Activated CD4-positive, alpha-beta T cell treated with anti-CD3 and anti-CD28 coated beads, Interleukin-2, amount 10 ng/mL, durations not matched to agents 7 days and 5 days (primary cell): ENCODE results near the gene FOXN4. TPM values are rescaled to one million over a fixed set of nuclear protein-coding genes. Genes with fewer than 3 reads are reported as not detected.

ENCODE experiments used
- CTCF ChIA-PET: fragments of 350-600 bp; sonication (Branson Sonifier 250); formaldehyde crosslinking; loops from one replicate; lab custom pipeline; 2021; ENCODE audit warnings: antibody characterized with exemption; lab: Charles Lee
- POLR2A ChIA-PET: fragments of 350-600 bp; sonication (Branson Sonifier 250); formaldehyde crosslinking; loops from one replicate; lab custom pipeline; 2021; ENCODE audit warnings: antibody characterized with exemption; lab: Charles Lee
- DNase-seq: peaks from one replicate; pipeline ENCODE4 v3.0.0-alpha.2; 2020
- H3K27ac Mint-ChIP-seq: one replicate; pipeline ENCODE4 v1.8.0; 2021; ENCODE audit warnings: mild to moderate bottlenecking, moderate library complexity, mixed read lengths
- H3K27me3 Mint-ChIP-seq: one replicate; pipeline ENCODE4 v1.8.0; 2021; ENCODE audit warnings: mixed read lengths
- H3K36me3 Mint-ChIP-seq: one replicate; pipeline ENCODE4 v1.8.0; 2021; ENCODE audit warnings: low read depth, mixed read lengths
- H3K4me1 Mint-ChIP-seq: one replicate; pipeline ENCODE4 v1.8.0; 2021; ENCODE audit warnings: mixed read lengths
- H3K4me3 Mint-ChIP-seq: one replicate; pipeline ENCODE4 v1.8.0; 2021; ENCODE audit warnings: mild to moderate bottlenecking, moderate library complexity, mixed read lengths
- H3K9me3 Mint-ChIP-seq: one replicate; pipeline ENCODE4 v1.8.0; 2021; ENCODE audit warnings: mixed read lengths
- total RNA-seq, 2 experiments: library from RNA; stranded (reverse); gene quantifications; one replicate each; pipeline ENCODE4 v1.2.3, GENCODE V29; 2021

The FOXN4 gene
- total RNA-seq, 2 experiments from 2014 or later, result not detected

DNA sequence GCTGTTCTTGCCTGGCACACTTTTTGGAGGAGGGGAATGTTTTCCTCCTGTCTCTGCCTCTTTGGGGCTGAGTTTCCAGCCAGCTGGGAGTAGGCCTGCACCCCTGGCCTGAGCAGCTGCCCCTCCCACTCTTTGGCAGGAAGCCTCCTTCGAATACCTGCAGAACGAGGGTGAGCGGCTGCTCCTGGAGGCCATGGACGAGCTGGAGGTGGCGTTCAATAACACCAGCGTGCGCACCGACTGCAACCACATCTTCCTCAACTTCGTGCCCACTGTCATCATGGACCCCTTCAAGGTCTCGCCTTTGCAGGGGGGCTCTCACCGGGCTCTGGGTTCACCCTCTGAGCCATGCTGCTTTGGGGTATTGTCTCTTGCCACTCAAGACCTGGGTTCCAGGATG lies 69.4 kb downstream of the FOXN4 start:
- H3K9me3 Mint-ChIP-seq, result no peaks in the 10 kb centered on the region
- no peaks in the 10 kb centered on the region for H3K27me3 Mint-ChIP-seq
- ChIA-PET CTCF (no interaction called here), POLR2A (no interaction called here)
- no peak overlapping the region for H3K4me3 Mint-ChIP-seq
- H3K27ac Mint-ChIP-seq, result no peak overlapping the region
- H3K36me3 Mint-ChIP-seq, result peaks cover 3% of the 10 kb centered on the region
- no peaks in the 10 kb centered on the region for H3K4me1 Mint-ChIP-seq
- no peak for DNase-seq

DNA sequence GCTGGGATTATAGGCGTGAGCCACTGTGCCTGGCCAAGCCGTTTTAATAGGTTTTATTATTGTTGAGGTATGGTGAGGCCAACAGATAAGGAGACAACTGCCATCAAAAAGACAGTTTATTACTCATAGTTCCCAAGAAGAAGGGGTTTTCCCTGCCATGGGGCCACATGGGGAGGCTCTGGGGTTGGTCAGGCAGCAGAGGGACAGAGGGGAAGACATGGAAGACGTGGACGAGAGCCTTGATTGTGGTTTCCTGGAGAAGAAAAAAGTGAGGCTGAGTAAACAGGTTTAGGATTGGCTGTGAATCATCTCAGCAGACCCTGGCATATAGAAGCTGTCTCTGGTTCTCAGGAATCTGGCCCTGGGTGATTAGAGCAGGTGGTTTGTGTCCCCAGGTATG lies 69.9 kb downstream of the FOXN4 start:
- H3K27ac Mint-ChIP-seq, result no peak overlapping the region
- H3K4me1 Mint-ChIP-seq, result no peaks in the 10 kb centered on the region
- no peaks in the 10 kb centered on the region for H3K9me3 Mint-ChIP-seq
- POLR2A ChIA-PET, result no interaction called here
- H3K27me3 Mint-ChIP-seq, result no peaks in the 10 kb centered on the region
- CTCF ChIA-PET, result no interaction called here
- H3K4me3 Mint-ChIP-seq, result no peak overlapping the region
- no peak for DNase-seq
- peaks cover 3% of the 10 kb centered on the region for H3K36me3 Mint-ChIP-seq

DNA sequence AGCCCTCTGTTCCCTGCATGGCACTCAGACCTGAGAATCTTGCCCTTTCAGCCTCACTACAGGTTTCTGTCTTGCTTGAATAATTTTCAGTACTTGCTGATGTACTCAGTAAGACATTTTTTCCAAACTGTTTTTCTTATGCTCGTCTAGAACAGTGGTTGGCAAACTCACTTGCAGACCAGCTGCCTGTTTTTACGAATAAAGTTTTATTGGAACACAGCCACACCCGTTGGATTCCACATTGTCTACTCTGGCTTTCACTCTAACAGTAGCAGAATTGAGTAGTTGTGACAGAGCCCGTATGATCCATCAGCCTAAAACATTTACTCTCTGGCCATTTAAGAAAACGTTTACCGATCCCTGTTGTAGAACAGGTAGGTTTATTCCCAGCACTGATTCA lies 72.8 kb downstream of the FOXN4 start:
- DNase-seq, result no peak
- no peaks in the 10 kb centered on the region for H3K27me3 Mint-ChIP-seq
- no peaks in the 10 kb centered on the region for H3K36me3 Mint-ChIP-seq
- ChIA-PET POLR2A (no interaction called here), CTCF (interaction anchor here (1.2 kb wide), 1 partner anchor 14 kb away, joined by 4 read pairs; no protein-coding TSS in a partner anchor)
- no peaks in the 10 kb centered on the region for H3K4me1 Mint-ChIP-seq
- H3K27ac Mint-ChIP-seq, result no peak overlapping the region
- no peak overlapping the region for H3K4me3 Mint-ChIP-seq
- H3K9me3 Mint-ChIP-seq, result no peaks in the 10 kb centered on the region

DNA sequence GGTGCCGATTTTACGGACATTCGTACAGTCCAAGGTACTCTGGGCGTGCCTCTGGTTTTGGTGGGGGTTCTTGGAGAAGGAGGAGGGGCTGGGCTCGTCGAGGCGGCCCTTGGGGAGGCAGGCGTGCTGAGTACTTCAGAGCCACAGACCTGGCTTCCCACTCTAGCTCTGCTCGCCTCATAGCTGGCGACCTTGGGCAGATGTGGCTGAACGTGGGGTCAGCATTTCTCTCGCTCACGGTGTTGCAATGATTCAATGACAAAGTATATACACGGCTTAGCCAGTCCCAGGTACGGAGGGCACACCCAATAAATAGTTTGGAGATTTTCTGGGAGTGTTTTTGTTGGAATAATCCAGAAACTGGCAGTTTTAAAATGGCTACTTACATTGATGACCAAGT lies 75.1 kb downstream of the FOXN4 start:
- Mint-ChIP-seq H3K9me3 (no peaks in the 10 kb centered on the region), H3K27ac (no peak overlapping the region), H3K4me1 (no peaks in the 10 kb centered on the region), H3K4me3 (no peak overlapping the region), H3K36me3 (no peaks in the 10 kb centered on the region), H3K27me3 (no peaks in the 10 kb centered on the region)
- DNase-seq, result no peak
- POLR2A ChIA-PET, result no interaction called here
- CTCF ChIA-PET, result no interaction called here

DNA sequence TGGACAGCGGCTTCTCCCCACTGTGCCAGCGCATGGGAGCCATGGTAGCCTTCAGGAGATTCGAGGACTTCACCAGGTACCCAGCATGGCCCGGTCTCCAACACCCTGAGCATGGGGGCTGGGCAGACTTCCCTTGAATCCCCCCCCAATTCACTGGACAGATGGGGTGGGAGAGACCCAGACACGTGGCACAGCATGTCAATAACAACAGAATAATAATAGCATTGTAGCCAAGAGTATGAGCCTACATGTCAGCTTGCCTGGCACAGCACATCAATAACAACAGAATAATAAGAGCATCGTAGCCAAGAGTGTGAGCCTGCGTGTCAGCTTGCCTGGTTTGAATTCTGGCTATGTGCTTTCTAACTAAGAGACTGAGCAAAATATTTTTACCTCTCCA lies 76.4 kb downstream of the FOXN4 start:
- CTCF ChIA-PET, result no interaction called here
- H3K4me3 Mint-ChIP-seq, result no peak overlapping the region
- no peaks in the 10 kb centered on the region for H3K4me1 Mint-ChIP-seq

DNA sequence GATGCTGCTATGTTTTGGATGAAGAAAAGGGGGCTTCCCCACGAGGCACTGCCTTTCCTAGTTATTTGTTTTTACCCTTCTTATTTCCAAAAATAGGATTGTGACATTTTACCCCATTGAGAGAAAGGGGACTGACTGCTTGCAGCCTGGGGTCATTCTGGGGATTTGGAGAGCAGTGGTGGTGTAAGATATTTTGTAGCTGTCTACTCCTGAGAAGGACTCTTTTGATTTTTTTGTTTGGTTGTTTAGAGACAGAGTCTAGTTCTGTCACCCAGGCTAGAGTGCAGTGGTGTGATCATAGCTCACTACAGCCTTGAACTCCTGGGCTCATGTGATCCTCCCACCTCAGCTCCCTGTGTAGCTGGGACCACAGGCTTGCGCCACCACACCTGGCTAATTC lies 78.9 kb downstream of the FOXN4 start:
- DNase-seq, result no peak
- ChIA-PET POLR2A (no interaction called here), CTCF (interaction anchor here (0.6 kb wide), 1 partner anchor 75 kb away, joined by 3 read pairs; no protein-coding TSS in a partner anchor)
- Mint-ChIP-seq H3K4me3 (no peak overlapping the region), H3K27me3 (no peaks in the 10 kb centered on the region), H3K36me3 (no peaks in the 10 kb centered on the region), H3K4me1 (no peaks in the 10 kb centered on the region), H3K27ac (no peak overlapping the region), H3K9me3 (no peaks in the 10 kb centered on the region)

More for the DNA sequence above, 76.4 kb downstream of the FOXN4 start:
- no peak for DNase-seq
- Mint-ChIP-seq H3K36me3 (no peaks in the 10 kb centered on the region), H3K9me3 (no peaks in the 10 kb centered on the region), H3K27ac (no peak overlapping the region), H3K27me3 (no peaks in the 10 kb centered on the region)
- POLR2A ChIA-PET, result no interaction called here

DNA sequence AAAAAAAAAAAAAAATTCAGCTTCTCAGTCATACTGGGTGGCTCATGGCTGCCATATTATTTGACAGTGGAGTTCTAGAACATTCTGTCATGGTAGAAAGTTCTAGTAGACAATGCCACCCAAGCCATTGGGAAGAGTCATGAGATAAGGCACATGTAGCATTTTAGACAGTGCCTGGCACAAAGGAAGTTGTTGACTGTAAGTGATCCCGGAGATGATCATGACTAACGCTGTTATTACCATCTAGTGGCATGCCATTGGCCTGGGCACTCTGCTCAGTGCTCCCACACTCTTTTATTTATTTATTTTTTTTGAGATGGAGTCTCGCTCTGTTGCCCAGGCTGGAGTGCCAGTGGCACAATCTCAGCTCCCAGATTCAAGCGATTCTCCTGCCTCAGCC lies 80.4 kb downstream of the FOXN4 start:
- CTCF ChIA-PET, result no interaction called here
- no peaks in the 10 kb centered on the region for H3K4me1 Mint-ChIP-seq
- no peak overlapping the region for H3K27ac Mint-ChIP-seq
- no peaks in the 10 kb centered on the region for H3K9me3 Mint-ChIP-seq
- no peaks in the 10 kb centered on the region for H3K36me3 Mint-ChIP-seq
- H3K4me3 Mint-ChIP-seq, result no peak overlapping the region
- DNase-seq, result no peak
- POLR2A ChIA-PET, result no interaction called here
- H3K27me3 Mint-ChIP-seq, result no peaks in the 10 kb centered on the region

Other genes starting within 250 kb of the FOXN4 start
- gene ALKBH2, start 215.8 kb downstream of the FOXN4 start, total RNA-seq, result 10 to 100 TPM in 1 of 2 experiments, 1 to 10 TPM in 1; 10.0 to 13.0 TPM
- 10 to 100 TPM; 40.2 to 45.2 TPM for gene UNG, start 211.7 kb downstream of the FOXN4 start, total RNA-seq
- 10 to 100 TPM; 10.3 to 13.3 TPM for gene ACACB, start 192.7 kb downstream of the FOXN4 start, total RNA-seq
- not detected for gene MYO1H, start 38.6 kb upstream of the FOXN4 start, total RNA-seq
- gene KCTD10, start 168.0 kb upstream of the FOXN4 start, total RNA-seq, result 10 to 100 TPM; 35.0 to 41.8 TPM
- gene UBE3B, start 168.3 kb upstream of the FOXN4 start, total RNA-seq, result 10 to 100 TPM; 35.5 to 37.4 TPM